ENCODE results near the gene CRB2.
A peak's percentile ranks its signal among the peaks of the same experiment; 100 is the strongest.
"Not testable (repeated sequence)": the region's sequence is repeated elsewhere in the genome, so short reads cannot be mapped to it uniquely, and the experiment has no call there.

CRB2 gene

DNA sequence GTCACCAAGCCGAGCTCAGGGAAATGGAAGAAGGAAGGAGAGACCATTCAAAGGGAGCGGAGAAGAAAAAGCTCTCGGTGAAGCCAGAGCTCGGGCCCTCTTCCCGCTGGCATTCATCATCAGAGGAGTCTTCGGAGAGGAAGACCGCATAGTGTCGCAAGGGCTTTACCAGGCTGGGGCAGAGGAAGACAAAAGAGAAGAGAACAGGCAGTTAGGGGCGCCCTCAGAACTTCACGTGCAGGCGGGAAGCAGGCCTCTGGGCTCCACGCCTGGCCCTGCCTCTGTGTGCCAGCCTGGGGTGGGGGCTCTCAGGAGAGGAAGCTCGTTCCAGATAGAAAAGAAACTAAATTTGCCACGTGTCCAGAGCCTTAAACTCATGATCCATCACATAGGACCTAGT, 31.7 kb downstream of the CRB2 start:
- DNase-seq, result no peak

GRCh38 chr9:123389070-123389469, 33.1 kb downstream of the CRB2 start:
- no peak for DNase-seq

- no peak for DNase-seq
Observed at GRCh38 chr9:123389698-123390097, 33.7 kb downstream of the CRB2 start.

DNA sequence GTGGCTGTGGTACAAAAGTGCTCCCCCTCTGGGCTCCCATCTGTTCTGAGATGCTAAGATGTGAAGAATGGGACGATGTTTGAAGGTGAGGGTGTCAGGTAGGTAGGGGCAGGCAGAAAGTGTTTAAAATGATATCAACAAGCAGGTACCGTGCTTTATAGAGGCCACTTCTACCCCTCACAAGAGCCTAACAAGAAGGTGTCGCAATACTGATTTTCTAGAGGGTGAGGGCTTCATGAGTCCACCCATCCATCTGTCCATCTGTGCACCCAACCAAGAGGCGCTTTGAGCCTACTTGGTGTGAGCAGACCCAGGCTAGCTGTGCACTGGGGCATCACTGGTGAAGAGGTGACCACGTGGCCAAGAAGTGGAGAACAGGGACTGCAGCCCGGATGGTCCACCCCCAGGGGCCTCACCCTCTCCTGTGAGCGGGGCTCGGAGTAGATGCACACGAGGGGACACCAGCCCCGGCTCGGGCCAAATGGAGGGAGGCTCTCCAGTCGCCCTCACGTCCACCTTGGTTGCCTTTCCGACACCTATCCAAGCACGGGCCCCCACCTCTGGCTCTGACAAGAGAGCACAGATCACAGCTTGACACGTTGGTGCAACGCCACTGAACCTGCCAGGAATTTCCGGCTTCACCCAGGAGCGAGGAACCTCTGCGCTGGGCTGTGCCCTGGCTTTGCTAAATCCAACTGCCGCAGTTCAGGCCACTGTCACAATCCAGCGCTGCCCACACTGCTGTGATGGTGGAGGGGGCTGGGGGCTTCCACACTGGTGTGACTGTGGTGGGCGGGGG, 34.5 kb downstream of the CRB2 start:
- no peak for DNase-seq

GRCh38 chr9:123391233-123391632, 35.2 kb downstream of the CRB2 start:
- no peak for DNase-seq

DNA sequence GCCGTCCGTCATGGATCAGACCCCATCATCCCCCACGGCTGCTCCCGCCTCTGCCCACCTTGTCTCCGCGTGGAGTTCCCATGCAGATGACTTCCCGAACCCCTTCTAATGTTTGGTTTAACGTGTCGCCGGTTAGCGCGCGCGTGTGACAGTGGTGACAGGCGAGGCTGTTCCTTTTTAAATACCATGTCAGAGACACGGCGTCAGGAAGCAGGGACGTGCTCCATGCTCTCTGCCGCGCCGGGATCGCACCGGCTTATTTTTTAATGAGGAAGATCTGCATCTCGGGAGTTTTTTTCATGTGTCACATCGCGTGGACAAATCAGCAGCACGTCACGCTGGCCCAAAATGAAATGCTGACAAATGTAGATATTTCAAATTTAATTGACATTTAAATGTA, 35.9 kb downstream of the CRB2 start:
- DNase-seq, result no peak

DNA sequence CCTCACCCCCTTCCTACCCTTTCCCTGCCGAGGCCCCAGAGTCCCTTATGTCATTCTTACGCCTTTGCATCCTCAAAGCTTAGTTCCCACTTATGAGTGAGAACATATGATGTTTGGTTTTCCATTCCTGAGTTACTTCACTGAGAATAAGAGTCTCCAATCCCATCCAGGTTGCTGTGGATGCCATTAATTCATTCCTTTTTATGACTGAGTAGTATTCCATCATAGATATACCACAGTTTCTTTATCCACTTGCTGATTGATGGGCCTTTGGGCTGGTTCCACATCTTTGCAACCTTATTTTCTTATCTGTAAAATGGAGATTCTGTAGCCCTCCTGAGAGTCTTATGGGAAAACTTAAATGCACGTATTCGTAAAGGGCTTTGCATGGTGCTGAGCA, 36.8 kb downstream of the CRB2 start:
- DNase-seq, result no peak

GRCh38 chr9:123394291-123395235, 38.6 kb downstream of the CRB2 start:
- DNase-seq, result no peak

DNA sequence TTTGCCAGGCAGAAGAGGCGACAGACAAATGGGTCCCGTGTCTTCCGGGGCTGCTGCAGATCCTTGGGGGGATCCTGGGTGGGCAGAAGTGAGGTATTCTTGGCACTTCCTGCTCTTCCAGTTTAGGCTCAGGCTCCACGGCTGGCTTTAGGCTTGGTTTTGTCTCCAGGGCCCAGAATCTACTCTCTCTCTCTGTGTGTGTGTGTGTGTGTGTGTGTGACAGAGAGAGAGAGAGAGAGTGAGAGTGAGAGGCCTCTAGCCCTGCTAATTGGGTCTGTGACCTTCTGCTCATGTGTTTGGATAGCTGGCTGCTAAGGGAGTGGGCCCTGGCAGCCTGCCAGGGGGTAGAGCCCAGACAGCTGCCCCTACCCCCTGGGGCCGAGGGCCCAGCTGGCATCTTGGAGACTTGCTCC, 39.3 kb downstream of the CRB2 start:
- DNase-seq, result peak; percentile 90

DNA sequence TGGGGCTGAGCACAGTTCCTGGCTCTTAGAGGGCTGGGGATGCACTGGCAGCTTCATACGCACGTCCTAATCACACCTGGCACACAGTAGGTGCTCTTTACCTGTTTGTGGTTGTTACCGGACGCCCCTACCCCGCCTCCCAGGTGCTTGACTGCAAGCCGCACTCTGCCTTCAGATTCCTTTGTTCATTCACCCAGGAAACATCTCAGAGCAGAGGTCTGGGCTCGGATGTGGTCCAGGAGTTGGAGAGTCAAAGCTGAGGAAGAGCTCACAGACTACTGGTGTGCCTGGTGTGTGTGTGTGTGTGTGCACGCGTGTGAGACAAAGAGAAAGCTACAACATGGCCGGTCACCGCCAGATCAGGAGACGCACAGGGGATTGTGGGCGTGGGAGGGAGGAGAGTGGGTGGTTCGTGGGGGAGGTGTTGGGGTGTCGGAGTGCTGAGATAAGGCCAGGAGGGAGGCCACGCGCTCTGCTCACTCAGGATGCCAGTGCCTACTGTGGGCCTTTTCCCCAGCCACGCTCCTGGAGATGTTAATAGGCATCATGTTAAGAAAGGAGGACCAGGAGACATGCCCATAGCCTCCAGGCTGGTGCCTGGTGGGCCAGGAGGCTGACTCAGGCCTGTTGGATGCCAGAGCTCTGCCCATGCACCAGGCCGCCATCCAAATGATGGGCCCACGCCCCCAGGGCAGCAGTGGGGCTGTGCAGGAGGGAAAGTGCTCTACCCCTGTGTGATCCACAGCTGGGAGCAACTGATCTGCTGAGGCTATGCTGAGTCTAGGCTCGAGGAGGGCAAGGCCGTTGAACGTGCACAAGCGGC, 39.9 kb downstream of the CRB2 start:
- DNase-seq, result no peak

DNA sequence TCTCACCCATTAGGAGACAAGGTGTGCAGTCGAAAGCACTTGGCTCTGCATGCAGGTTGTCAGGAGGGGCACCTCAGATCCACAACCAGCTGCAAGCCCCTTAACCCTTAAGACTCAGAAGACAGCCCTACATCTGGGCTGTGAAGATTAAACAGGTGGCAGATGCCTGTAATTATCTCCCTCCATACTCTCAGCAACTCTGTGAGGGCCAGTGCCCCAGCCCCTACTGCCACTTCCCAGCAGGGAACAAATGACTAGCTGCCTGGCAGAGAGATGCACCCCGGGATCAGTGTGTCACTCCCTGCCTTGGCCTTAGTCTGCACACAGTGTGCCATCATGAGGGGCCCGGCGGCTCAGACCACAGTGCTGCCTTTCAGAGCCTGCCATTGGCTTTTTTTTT, 42.0 kb downstream of the CRB2 start:
- peak; percentile 31 for DNase-seq

DNA sequence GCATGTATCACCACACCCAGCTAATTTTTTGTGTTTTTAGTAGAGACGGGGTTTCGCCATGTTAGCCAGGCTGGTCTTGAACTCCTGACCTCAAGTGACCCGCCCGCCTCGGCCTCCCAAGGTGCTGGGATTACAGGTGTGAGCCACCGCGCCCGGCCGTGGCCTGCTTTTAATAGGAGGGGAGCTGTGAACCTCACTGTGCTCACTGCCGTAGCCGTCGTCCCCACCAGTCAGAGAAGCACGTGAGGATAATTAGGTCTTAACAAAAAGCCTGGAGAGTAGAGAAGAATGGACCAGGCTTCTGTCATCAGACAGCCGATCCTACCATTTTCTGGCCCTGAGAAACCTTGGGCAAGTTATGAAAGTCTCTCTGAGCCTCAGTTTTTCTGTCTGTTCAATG, 42.9 kb downstream of the CRB2 start:
- DNase-seq, result not testable (repeated sequence)

GRCh38 chr9:123399803-123400378, 43.9 kb downstream of the CRB2 start:
- no peak for DNase-seq

- no peak for DNase-seq
Observed at GRCh38 chr9:123400926-123401503, 45.0 kb downstream of the CRB2 start.

DNA sequence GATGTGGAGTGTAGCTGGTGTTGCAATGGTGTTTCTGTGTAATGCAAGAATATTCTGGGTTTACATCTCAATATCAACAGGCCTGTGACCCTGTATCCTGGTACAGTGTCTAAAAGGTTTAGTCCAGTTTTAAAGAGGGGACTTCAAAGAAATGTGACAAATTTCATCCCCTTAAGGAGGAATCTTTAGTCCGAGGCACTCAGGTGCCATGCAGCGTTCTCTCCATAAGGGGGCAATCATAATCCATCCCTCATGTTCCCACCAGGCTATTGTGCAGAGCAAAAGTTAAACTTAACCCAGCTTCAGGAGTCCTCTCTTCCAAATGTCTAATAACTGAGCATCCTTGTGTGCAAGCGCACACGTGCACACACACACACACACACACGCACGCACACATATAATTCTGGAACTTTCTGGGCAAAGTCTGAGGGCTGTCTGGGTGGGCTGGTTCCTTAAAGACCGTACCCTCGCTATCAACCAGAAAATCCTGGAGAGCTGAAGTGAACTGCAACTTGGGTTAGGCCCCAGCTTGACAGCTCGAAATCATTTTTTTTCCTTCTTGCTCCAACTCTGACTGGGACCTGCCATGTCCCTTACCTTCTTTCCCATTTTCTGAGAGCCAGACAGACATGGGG, 46.0 kb downstream of the CRB2 start:
- peak; percentile 47 for DNase-seq

- DNase-seq, result no peak
Observed at GRCh38 chr9:123402981-123403509, 47.0 kb downstream of the CRB2 start.

DNA sequence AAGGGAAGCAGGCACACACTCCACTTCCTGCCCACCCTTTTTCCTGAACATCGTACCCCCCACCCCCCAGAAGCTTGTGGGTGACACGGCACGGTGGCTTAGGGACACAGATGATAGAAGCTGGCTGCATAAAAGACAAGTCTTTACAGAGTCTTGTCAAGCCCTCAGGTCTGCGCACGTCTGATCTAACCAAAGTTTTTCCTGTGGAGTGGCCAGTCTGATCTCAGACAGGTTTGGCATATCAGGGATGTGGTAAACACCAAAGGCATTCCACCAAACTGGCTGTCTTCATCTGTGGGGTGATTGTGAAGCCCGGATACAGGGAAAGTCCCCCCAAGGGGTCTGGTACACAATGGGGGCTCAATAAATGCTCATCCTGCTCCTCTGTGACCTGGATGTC, 50.0 kb downstream of the CRB2 start:
- no peak for DNase-seq

GRCh38 chr9:123406691-123407216, 50.8 kb downstream of the CRB2 start:
- peak; percentile 85 for DNase-seq

DNA sequence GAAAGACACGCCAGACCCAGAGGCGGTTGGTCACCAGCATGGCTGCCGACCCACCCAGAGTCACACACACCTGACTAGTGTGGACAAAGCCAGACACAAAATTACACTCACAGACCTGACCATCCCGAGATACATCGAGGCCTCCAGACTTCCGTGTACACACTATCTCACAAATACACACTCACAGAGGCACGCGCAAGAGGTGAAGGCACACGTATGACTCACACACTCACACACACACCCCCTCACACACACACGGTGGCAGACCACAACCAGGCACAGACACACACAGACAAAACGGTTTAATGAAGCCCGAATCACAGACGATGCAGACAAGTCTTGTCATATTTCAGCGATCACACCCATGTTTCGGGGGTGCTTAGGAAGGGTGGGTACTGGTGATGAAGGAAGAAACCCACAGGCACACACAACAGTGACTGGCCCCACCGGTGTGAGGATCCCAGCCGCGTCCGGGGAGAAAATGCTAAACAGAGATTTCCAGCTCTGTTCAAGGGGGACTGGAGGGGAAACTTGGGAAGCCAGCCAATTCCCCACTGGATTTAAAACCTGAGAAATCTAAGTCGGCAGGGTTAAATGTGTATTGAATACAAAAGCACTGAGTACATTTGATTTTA, 51.3 kb downstream of the CRB2 start:
- DNase-seq, result peak; percentile 82
